IPS-15b (cell line): Measurements from ENCODE around the gene SUFU.

ENCODE experiments used
- H3K27me3 ChIP-seq: one replicate; pipeline ENCODE4 v1.6.1; 2013; ENCODE audit warnings: low read length; ENCODE audit not compliant: control insufficient read depth, insufficient read depth
- H3K36me3 ChIP-seq: one replicate; pipeline ENCODE4 v1.6.1; 2013; ENCODE audit warnings: low read length; ENCODE audit not compliant: control insufficient read depth, insufficient read depth
- H3K4me1 ChIP-seq: one replicate; pipeline ENCODE4 v1.6.1; 2013; ENCODE audit warnings: mild to moderate bottlenecking, low read length; ENCODE audit not compliant: control insufficient read depth, insufficient read depth
- H3K4me3 ChIP-seq: one replicate; pipeline ENCODE4 v1.5.1; 2013; ENCODE audit warnings: low read depth, low read length
- H3K9ac ChIP-seq: one replicate; pipeline ENCODE4 v1.6.1; 2013; ENCODE audit warnings: low read depth, mild to moderate bottlenecking, low read length
- H3K9me3 ChIP-seq: one replicate; pipeline ENCODE4 v1.6.1; 2013; ENCODE audit warnings: mild to moderate bottlenecking, low read length; ENCODE audit not compliant: control insufficient read depth, insufficient read depth

Gene SUFU

GRCh38 chr10:102545265-102545871, 41.6 kb downstream of the SUFU start:
- Histone ChIP-seq H3K4me1 (no peaks in the 10 kb centered on the region), H3K27me3 (no peaks in the 10 kb centered on the region), H3K36me3 (no peaks in the 10 kb centered on the region), H3K4me3 (no peak overlapping the region), H3K9me3 (no peaks in the 10 kb centered on the region), H3K9ac (no peak overlapping the region)

GRCh38 chr10:102545997-102546396, 42.2 kb downstream of the SUFU start:
- H3K9ac ChIP-seq: no peak overlapping the region
- H3K27me3 ChIP-seq: no peaks in the 10 kb centered on the region
- no peaks in the 10 kb centered on the region for H3K9me3 ChIP-seq
- no peaks in the 10 kb centered on the region for H3K36me3 ChIP-seq
- no peak overlapping the region for H3K4me3 ChIP-seq
- no peaks in the 10 kb centered on the region for H3K4me1 ChIP-seq

- H3K4me3 ChIP-seq: no peak overlapping the region
- no peaks in the 10 kb centered on the region for H3K27me3 ChIP-seq
- no peaks in the 10 kb centered on the region for H3K36me3 ChIP-seq
- no peaks in the 10 kb centered on the region for H3K9me3 ChIP-seq
- no peaks in the 10 kb centered on the region for H3K4me1 ChIP-seq
- no peak overlapping the region for H3K9ac ChIP-seq
These were observed 43.0 kb downstream of the SUFU start for GRCh38 chr10:102546606-102547320.

- no peaks in the 10 kb centered on the region for H3K9me3 ChIP-seq
- no peak overlapping the region for H3K4me3 ChIP-seq
- no peak overlapping the region for H3K9ac ChIP-seq
- no peaks in the 10 kb centered on the region for H3K36me3 ChIP-seq
- no peaks in the 10 kb centered on the region for H3K27me3 ChIP-seq
- no peaks in the 10 kb centered on the region for H3K4me1 ChIP-seq
These were observed 45.8 kb downstream of the SUFU start for GRCh38 chr10:102549549-102549948.

GRCh38 chr10:102550636-102551210, 47.0 kb downstream of the SUFU start:
- Histone ChIP-seq H3K9me3 (no peaks in the 10 kb centered on the region), H3K27me3 (no peaks in the 10 kb centered on the region), H3K36me3 (no peaks in the 10 kb centered on the region), H3K4me1 (no peaks in the 10 kb centered on the region), H3K9ac (no peak overlapping the region), H3K4me3 (no peak overlapping the region)

- no peaks in the 10 kb centered on the region for H3K4me1 ChIP-seq
- no peak overlapping the region for H3K9ac ChIP-seq
- H3K9me3 ChIP-seq: no peaks in the 10 kb centered on the region
- no peak overlapping the region for H3K4me3 ChIP-seq
- no peaks in the 10 kb centered on the region for H3K36me3 ChIP-seq
- no peaks in the 10 kb centered on the region for H3K27me3 ChIP-seq
These were observed 48.8 kb downstream of the SUFU start for GRCh38 chr10:102552533-102552932.

GRCh38 chr10:102553771-102554170, 50.0 kb downstream of the SUFU start:
- Histone ChIP-seq H3K4me1 (no peaks in the 10 kb centered on the region), H3K9me3 (no peaks in the 10 kb centered on the region), H3K36me3 (no peaks in the 10 kb centered on the region)

GRCh38 chr10:102554531-102554930, 50.8 kb downstream of the SUFU start:
- Histone ChIP-seq H3K9ac (no peak overlapping the region), H3K4me3 (no peak overlapping the region), H3K4me1 (no peaks in the 10 kb centered on the region)

More at GRCh38 chr10:102553771-102554170, 50.0 kb downstream of the SUFU start:
- Histone ChIP-seq H3K9ac (no peak overlapping the region), H3K27me3 (peaks cover 3% of the 10 kb centered on the region), H3K4me3 (no peak overlapping the region)

GRCh38 chr10:102555781-102556328, 52.1 kb downstream of the SUFU start:
- H3K9ac ChIP-seq: no peak overlapping the region
- no peaks in the 10 kb centered on the region for H3K9me3 ChIP-seq
- peaks cover 7% of the 10 kb centered on the region for H3K27me3 ChIP-seq
- H3K36me3 ChIP-seq: no peaks in the 10 kb centered on the region
- no peaks in the 10 kb centered on the region for H3K4me1 ChIP-seq
- no peak overlapping the region for H3K4me3 ChIP-seq

More at GRCh38 chr10:102554531-102554930, 50.8 kb downstream of the SUFU start:
- Histone ChIP-seq H3K36me3 (no peaks in the 10 kb centered on the region), H3K27me3 (peaks cover 5% of the 10 kb centered on the region), H3K9me3 (no peaks in the 10 kb centered on the region)

- no peaks in the 10 kb centered on the region for H3K4me1 ChIP-seq
- no peak overlapping the region for H3K9ac ChIP-seq
- H3K36me3 ChIP-seq: no peaks in the 10 kb centered on the region
- H3K27me3 ChIP-seq: peaks cover 13% of the 10 kb centered on the region
- no peak overlapping the region for H3K4me3 ChIP-seq
- H3K9me3 ChIP-seq: no peaks in the 10 kb centered on the region
These were observed 53.8 kb downstream of the SUFU start for GRCh38 chr10:102557569-102557968.

- no peaks in the 10 kb centered on the region for H3K9me3 ChIP-seq
These were observed 56.0 kb downstream of the SUFU start for GRCh38 chr10:102559764-102560163.

More at GRCh38 chr10:102559764-102560163, 56.0 kb downstream of the SUFU start:
- peaks cover 34% of the 10 kb centered on the region for H3K27me3 ChIP-seq
- no peaks in the 10 kb centered on the region for H3K36me3 ChIP-seq
- H3K9ac ChIP-seq: no peak overlapping the region
- H3K4me3 ChIP-seq: no peak overlapping the region
- no peaks in the 10 kb centered on the region for H3K4me1 ChIP-seq
